ENCODE data around the gene NR1D2. TPM values are rescaled to one million over a fixed set of nuclear protein-coding genes. Genes with fewer than 3 reads are reported as not detected.

Gene NR1D2
- total RNA-seq, 1 donor from 2014 or later: 19.4 TPM

DNA sequence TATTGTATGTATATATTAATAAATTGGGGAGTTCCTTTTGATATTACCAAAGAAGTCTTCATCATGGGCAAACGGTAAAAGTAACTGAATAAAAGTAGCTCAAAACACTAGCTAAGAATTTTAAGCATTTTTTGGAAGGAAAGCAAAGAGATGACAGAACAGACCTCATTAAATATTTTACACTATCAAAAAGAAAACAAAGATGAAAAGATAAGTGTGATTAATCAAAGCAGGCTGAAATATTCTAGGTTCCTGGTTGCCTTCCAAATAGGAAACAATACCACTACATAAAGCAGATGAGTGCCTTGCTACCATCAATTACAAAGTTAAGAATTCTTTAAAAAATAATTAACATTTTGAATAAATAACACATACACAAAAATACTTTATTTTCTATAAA lies 31.9 kb upstream of the NR1D2 start:
- no peak overlapping the region for H3K4me3 ChIP-seq
- peaks cover 23% of the 10 kb centered on the region for H3K4me1 ChIP-seq
- no peak overlapping the region for H3K27ac ChIP-seq
- no peaks in the 10 kb centered on the region for H3K27me3 ChIP-seq
- TF ChIP-seq, protein P1, sequence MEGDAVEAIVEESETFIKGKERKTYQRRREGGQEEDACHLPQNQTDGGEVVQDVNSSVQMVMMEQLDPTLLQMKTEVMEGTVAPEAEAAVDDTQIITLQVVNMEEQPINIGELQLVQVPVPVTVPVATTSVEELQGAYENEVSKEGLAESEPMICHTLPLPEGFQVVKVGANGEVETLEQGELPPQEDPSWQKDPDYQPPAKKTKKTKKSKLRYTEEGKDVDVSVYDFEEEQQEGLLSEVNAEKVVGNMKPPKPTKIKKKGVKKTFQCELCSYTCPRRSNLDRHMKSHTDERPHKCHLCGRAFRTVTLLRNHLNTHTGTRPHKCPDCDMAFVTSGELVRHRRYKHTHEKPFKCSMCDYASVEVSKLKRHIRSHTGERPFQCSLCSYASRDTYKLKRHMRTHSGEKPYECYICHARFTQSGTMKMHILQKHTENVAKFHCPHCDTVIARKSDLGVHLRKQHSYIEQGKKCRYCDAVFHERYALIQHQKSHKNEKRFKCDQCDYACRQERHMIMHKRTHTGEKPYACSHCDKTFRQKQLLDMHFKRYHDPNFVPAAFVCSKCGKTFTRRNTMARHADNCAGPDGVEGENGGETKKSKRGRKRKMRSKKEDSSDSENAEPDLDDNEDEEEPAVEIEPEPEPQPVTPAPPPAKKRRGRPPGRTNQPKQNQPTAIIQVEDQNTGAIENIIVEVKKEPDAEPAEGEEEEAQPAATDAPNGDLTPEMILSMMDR (IDR thresholded peaks at IDR 0.05): no peak
- TF ChIP-seq POLR2AphosphoS5 (IDR thresholded peaks at IDR 0.05; ENCODE audit: insufficient read depth in 1 of 2, low read depth in 1 of 2) (no peak), POLR2A (IDR thresholded peaks at IDR 0.05) (no peak)
- H3K36me3 ChIP-seq: peaks cover 0 to 15% of the 10 kb centered on the region in 2 donors
- H3K9me3 ChIP-seq: no peaks in the 10 kb centered on the region
- no peak for DNase-seq (ENCODE audit: extremely low spot score in 2 of 2)
- intact Hi-C loops (cut with DNase I): no loop called here

DNA sequence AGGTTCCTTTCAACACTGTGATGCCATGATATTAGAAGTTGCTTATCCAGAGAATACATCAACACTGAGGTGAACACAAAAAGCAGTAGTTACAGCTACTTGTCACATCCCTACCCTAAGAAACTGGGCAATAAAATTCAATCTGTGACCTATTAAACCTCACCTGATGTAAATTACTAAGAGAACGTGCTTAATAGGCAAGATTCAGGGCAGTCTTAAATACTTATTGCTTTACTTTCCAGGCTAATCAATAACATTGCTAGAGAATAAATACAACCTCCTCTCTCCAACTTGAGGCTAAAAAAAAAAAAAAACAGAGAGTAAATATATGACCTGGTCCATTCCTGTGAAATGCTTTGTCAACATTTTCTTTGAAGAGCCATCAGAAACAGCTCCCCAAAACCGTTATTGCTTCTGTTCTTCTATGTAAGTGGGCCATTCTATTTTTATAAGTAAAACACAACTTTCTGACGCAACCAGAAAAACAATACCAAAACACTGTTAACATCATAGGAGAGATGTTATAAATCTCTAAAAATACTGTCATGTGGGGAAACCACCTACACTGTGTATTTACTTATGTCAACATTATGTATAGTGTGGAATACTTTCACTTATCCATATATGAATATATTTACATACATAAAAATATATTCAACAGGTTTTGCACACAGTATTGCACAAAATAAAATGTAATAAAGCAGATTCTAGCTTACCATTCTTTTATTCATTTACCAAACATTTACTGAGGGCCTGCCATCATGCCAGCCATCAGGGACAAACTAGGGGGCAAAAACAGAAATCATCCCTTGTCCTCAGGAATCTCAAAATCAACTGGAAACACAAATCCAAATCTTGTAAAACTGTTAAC lies 31.0 kb upstream of the NR1D2 start:
- intact Hi-C loops (cut with DNase I): no loop called here
- Histone ChIP-seq H3K27ac (no peak overlapping the region), H3K36me3 (peaks cover 0 to 24% of the 10 kb centered on the region in 2 donors), H3K4me1 (peaks cover 32% of the 10 kb centered on the region), H3K4me3 (no peak overlapping the region), H3K9me3 (no peaks in the 10 kb centered on the region), H3K27me3 (no peaks in the 10 kb centered on the region)
- no peak for TF ChIP-seq POLR2A (IDR thresholded peaks at IDR 0.05)
- no peak for TF ChIP-seq POLR2AphosphoS5 (IDR thresholded peaks at IDR 0.05; ENCODE audit: insufficient read depth in 1 of 2, low read depth in 1 of 2)
- TF ChIP-seq, protein P1 (IDR thresholded peaks at IDR 0.05): no peak
- no peak for DNase-seq (ENCODE audit: extremely low spot score in 2 of 2)

GRCh38 chr3:23915537-23916108 lies 29.5 kb upstream of the NR1D2 start:
- intact Hi-C loops (cut with DNase I): no loop called here
- peak overlapping the region; percentile 87 to 96 for H3K4me3 ChIP-seq
- H3K27me3 ChIP-seq: no peaks in the 10 kb centered on the region
- no peak overlapping the region for H3K27ac ChIP-seq
- DNase-seq (ENCODE audit: extremely low spot score in 2 of 2): no peak
- peaks cover 0 to 28% of the 10 kb centered on the region in 2 donors for H3K36me3 ChIP-seq
- TF ChIP-seq, protein P1 (IDR thresholded peaks at IDR 0.05): no peak
- no peak for TF ChIP-seq POLR2A (IDR thresholded peaks at IDR 0.05)
- TF ChIP-seq POLR2AphosphoS5 (IDR thresholded peaks at IDR 0.05; ENCODE audit: insufficient read depth in 1 of 2, low read depth in 1 of 2): no peak
- no peaks in the 10 kb centered on the region for H3K9me3 ChIP-seq
- H3K4me1 ChIP-seq: peaks cover 47% of the 10 kb centered on the region

DNA sequence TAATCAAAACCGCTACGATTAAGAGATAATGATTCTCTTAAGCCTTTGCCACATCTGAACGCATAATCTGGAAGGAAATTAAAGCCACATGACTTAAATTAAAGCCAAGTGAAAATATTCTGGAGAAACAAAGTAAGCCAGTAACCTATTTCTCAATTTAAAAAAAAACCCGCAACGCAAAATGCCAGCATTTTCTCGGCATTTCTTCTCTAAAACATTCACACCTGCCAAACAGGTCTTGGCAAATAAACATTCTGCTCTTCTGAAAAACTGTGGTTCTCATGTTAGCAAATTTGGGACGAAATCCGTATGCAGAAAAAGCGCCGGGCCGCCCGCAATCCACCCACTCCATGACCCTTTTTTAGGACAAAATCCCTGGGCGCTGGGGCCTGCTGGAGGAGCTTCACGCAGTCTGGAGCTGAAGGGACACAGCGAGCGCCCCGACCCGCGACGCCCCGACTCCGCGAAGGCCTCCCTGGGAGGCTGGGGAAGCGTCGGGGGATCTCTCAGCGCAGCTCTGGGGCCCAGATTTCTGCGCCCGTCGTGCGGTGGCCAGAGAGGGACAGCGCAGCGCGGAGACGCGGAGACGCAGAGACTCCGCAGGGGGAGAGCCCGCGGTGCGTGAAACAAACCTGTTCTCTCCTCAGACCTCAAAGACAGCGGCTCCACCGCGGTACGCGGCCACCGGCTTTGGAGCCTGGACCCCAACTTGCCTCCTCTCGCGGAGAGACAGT lies 28.8 kb upstream of the NR1D2 start:
- H3K36me3 ChIP-seq: peaks cover 0 to 22% of the 10 kb centered on the region in 2 donors
- intact Hi-C loops (cut with DNase I): no loop called here
- TF ChIP-seq, protein P1 (IDR thresholded peaks at IDR 0.05): peak in 1 of 3 experiments; percentile 42
- TF ChIP-seq POLR2AphosphoS5 (IDR thresholded peaks at IDR 0.05; ENCODE audit: insufficient read depth in 1 of 2, low read depth in 1 of 2): no peak
- TF ChIP-seq POLR2A (IDR thresholded peaks at IDR 0.05): no peak
- H3K4me1 ChIP-seq: peaks cover 48% of the 10 kb centered on the region
- peak overlapping the region; percentile 81 for H3K27ac ChIP-seq
- no peaks in the 10 kb centered on the region for H3K27me3 ChIP-seq
- H3K4me3 ChIP-seq: peak overlapping the region; percentile 87 to 96
- no peaks in the 10 kb centered on the region for H3K9me3 ChIP-seq
- DNase-seq (ENCODE audit: extremely low spot score in 2 of 2): no peak

Measured in vagina (tissue), 2 donors.